T-cell (primary cell): ENCODE results near the gene LYPD6. TPM values are rescaled to one million over a fixed set of nuclear protein-coding genes. Genes with fewer than 3 reads are reported as not detected.

Experiments used
- ATAC-seq, 4 experiments: fragments of 200-7000 bp in 3 of 4; fragments of 150-1000 bp in 1 of 4; cut with Tn5 transposase; replicated peaks in 1 of 4; 1 replicate in 3 of 4; 2 replicates in 1 of 4; pipeline ENCODE4 v1.10.0; 2021; ENCODE audit warnings: moderate library complexity in 3 of 4, mild to moderate bottlenecking in 2 of 4, moderate number of reproducible peaks in 1 of 4
- CTCF ChIA-PET, 2 donors: fragments of 300-600 bp; sonication (Branson Sonifier 250); formaldehyde crosslinking; loops; one replicate each; lab custom pipeline; 2022; ENCODE audit warnings: antibody characterized with exemption in 2 of 2; lab: Charles Lee
- POLR2A ChIA-PET, 2 donors: fragments of 300-600 bp; sonication (Branson Sonifier 250); formaldehyde crosslinking; loops; one replicate each; lab custom pipeline; 2022; ENCODE audit warnings: antibody characterized with exemption in 2 of 2; lab: Charles Lee
- DNase-seq, 35 experiments: peaks; one replicate each; pipeline versions ENCODE4 v3.0.0 to v3.0.0-alpha.2; 2013 to 2023
- H3K27ac ChIP-seq: one replicate; pipeline ENCODE4 v1.5.1; 2013; ENCODE audit warnings: low read length
- H3K27me3 ChIP-seq, 2 experiments: replicated peaks in 1 of 2; 1 replicate in 1 of 2; 2 replicates in 1 of 2; pipeline versions ENCODE4 v1.6.1 to v1.7.0; 2013; ENCODE audit warnings: low read length in 1 of 2, mixed read lengths in 1 of 2; ENCODE audit not compliant: control insufficient read depth in 2 of 2, insufficient read depth in 2 of 2; ENCODE audit errors: extremely low read depth in 1 of 2
- H3K36me3 ChIP-seq, 2 donors: 1 replicate in 1 of 2; 2 replicates in 1 of 2; pipeline versions ENCODE4 v1.6.1 to v1.7.0; 2013; ENCODE audit warnings: low read length in 1 of 2; ENCODE audit not compliant: control insufficient read depth in 2 of 2, insufficient read depth in 1 of 2; ENCODE audit errors: extremely low read depth in 1 of 2
- H3K4me1 ChIP-seq, 2 experiments: 1 replicate in 1 of 2; 2 replicates in 1 of 2; pipeline versions ENCODE4 v1.6.1 to v1.7.0; 2013; ENCODE audit warnings: low read length in 2 of 2, mixed read lengths in 1 of 2; ENCODE audit not compliant: insufficient read depth in 2 of 2, control insufficient read depth in 1 of 2; ENCODE audit errors: extremely low read depth in 1 of 2
- H3K4me3 ChIP-seq, 2 donors: 1 replicate in 1 of 2; 2 replicates in 1 of 2; pipeline versions ENCODE4 v1.5.1 to v1.7.0; 2013; ENCODE audit warnings: mild to moderate bottlenecking in 2 of 2, low read length in 1 of 2, moderate library complexity in 1 of 2; ENCODE audit not compliant: control insufficient read depth in 1 of 2; ENCODE audit errors: extremely low read depth in 1 of 2
- H3K9me3 ChIP-seq: 2 replicates; pipeline ENCODE4 v1.7.0; 2013
- H3K27ac Mint-ChIP-seq, 2 donors: one replicate each; pipeline ENCODE4 v1.8.0; 2020 to 2021; ENCODE audit warnings: mild to moderate bottlenecking in 2 of 2, mixed read lengths in 2 of 2
- H3K27me3 Mint-ChIP-seq, 2 donors: one replicate each; pipeline ENCODE4 v1.8.0; 2021 to 2022; ENCODE audit warnings: mixed read lengths in 2 of 2
- H3K36me3 Mint-ChIP-seq: one replicate; pipeline ENCODE4 v1.8.0; 2021; ENCODE audit warnings: mixed read lengths
- H3K4me1 Mint-ChIP-seq, 3 donors: one replicate each; pipeline ENCODE4 v1.8.0; 2020 to 2022; ENCODE audit warnings: mixed read lengths in 3 of 3, mild to moderate bottlenecking in 1 of 3
- H3K4me3 Mint-ChIP-seq, 3 donors: one replicate each; pipeline ENCODE4 v1.8.0; 2020 to 2022; ENCODE audit warnings: mild to moderate bottlenecking in 3 of 3, mixed read lengths in 3 of 3, moderate library complexity in 3 of 3
- H3K9me3 Mint-ChIP-seq, 3 donors: one replicate each; pipeline ENCODE4 v1.8.0; 2020 to 2022; ENCODE audit warnings: mixed read lengths in 3 of 3
- WGBS: methylation state at CpG from one replicate; pipeline ENCODE4 v1.1.5; 2013; ENCODE audit warnings: missing lambda C conversion rate; ENCODE audit not compliant: insufficient coverage; 5-methylcytosine and 5-hydroxymethylcytosine counted together
- total RNA-seq, 35 experiments: library from RNA in 6 of 35; stranded (reverse) in 6 of 35; fragments of 120-200 nt in 1 of 35; gene quantifications; one replicate each; pipeline versions ENCODE4 v1.2.1 to v1.2.4 and lab custom pipeline; 2013 to 2026

Gene LYPD6
- total RNA-seq, 5 donors from 2014 or later (not counting 1 experiment from before 2014, with no cell fraction given), result not detected

- Mint-ChIP-seq H3K4me3 (no peak overlapping the region), H3K4me1 (no peaks in the 10 kb centered on the region), H3K9me3 (no peaks in the 10 kb centered on the region), H3K27me3 (peaks cover 24 to 25% of the 10 kb centered on the region in 2 donors), H3K36me3 (no peaks in the 10 kb centered on the region), H3K27ac (no peak overlapping the region)
- ChIA-PET POLR2A (no interaction called here), CTCF (no interaction called here)
- DNase-seq (no peak), ATAC-seq (no peak)
- no peak overlapping the region for H3K4me3 ChIP-seq
- H3K27ac ChIP-seq, result no peak overlapping the region
- H3K4me1 ChIP-seq, result no peaks in the 10 kb centered on the region
- peaks cover 0 to 6% of the 10 kb centered on the region in 2 experiments for H3K27me3 ChIP-seq
- no peaks in the 10 kb centered on the region for H3K9me3 ChIP-seq
- no peaks in the 10 kb centered on the region for H3K36me3 ChIP-seq
- no CpG with 5 or more reads among the region's 5 CpGs for WGBS
Observed at GRCh38 chr2:149370061-149370775, 39.8 kb downstream of the LYPD6 start.

GRCh38 chr2:149371476-149371875 is 41.1 kb downstream of the LYPD6 start:
- ATAC-seq (no peak), DNase-seq (no peak)
- POLR2A ChIA-PET, result no interaction called here
- no peak overlapping the region for H3K4me3 Mint-ChIP-seq
- no peaks in the 10 kb centered on the region for H3K9me3 ChIP-seq
- H3K36me3 Mint-ChIP-seq, result no peaks in the 10 kb centered on the region
- 95% methylated on average over 5 of the region's 6 CpGs for WGBS
- no peaks in the 10 kb centered on the region for H3K36me3 ChIP-seq
- H3K4me1 Mint-ChIP-seq, result no peaks in the 10 kb centered on the region
- H3K27ac Mint-ChIP-seq, result no peak overlapping the region
- peaks cover 20 to 21% of the 10 kb centered on the region in 2 donors for H3K27me3 Mint-ChIP-seq
- H3K27ac ChIP-seq, result no peak overlapping the region
- H3K4me1 ChIP-seq, result no peaks in the 10 kb centered on the region
- H3K4me3 ChIP-seq, result no peak overlapping the region
- no peaks in the 10 kb centered on the region for H3K9me3 Mint-ChIP-seq
- CTCF ChIA-PET, result no interaction called here
- H3K27me3 ChIP-seq, result peaks cover 0 to 6% of the 10 kb centered on the region in 2 experiments

GRCh38 chr2:149375801-149376361 is 45.5 kb downstream of the LYPD6 start:
- no peak overlapping the region for H3K4me3 ChIP-seq
- H3K4me1 ChIP-seq, result no peaks in the 10 kb centered on the region
- Mint-ChIP-seq H3K36me3 (no peaks in the 10 kb centered on the region), H3K4me3 (no peak overlapping the region), H3K27ac (no peak overlapping the region), H3K4me1 (no peaks in the 10 kb centered on the region), H3K9me3 (no peaks in the 10 kb centered on the region), H3K27me3 (peaks cover 0 to 5% of the 10 kb centered on the region in 2 donors)
- no peaks in the 10 kb centered on the region for H3K36me3 ChIP-seq
- no peak overlapping the region for H3K27ac ChIP-seq
- 86% methylated on average over 5 of the region's 8 CpGs for WGBS
- peaks cover 0 to 2% of the 10 kb centered on the region in 2 experiments for H3K27me3 ChIP-seq
- DNase-seq (no peak), ATAC-seq (no peak)
- no peaks in the 10 kb centered on the region for H3K9me3 ChIP-seq
- POLR2A ChIA-PET, result no interaction called here
- CTCF ChIA-PET, result no interaction called here

- ChIA-PET POLR2A (no interaction called here), CTCF (no interaction called here)
- H3K27me3 ChIP-seq, result no peaks in the 10 kb centered on the region
Observed at GRCh38 chr2:149380205-149380604, 49.8 kb downstream of the LYPD6 start.

GRCh38 chr2:149383340-149383739 is 53.0 kb downstream of the LYPD6 start:
- H3K4me3 ChIP-seq, result no peak overlapping the region
- no peaks in the 10 kb centered on the region for H3K4me1 Mint-ChIP-seq
- ATAC-seq (no peak), DNase-seq (no peak)
- H3K27ac Mint-ChIP-seq, result no peak overlapping the region
- WGBS, result no CpG with 5 or more reads among the region's 1 CpG
- H3K27me3 ChIP-seq, result no peaks in the 10 kb centered on the region
- no peak overlapping the region for H3K27ac ChIP-seq
- H3K36me3 Mint-ChIP-seq, result no peaks in the 10 kb centered on the region
- CTCF ChIA-PET, result no interaction called here
- H3K36me3 ChIP-seq, result no peaks in the 10 kb centered on the region
- no peaks in the 10 kb centered on the region for H3K9me3 ChIP-seq
- POLR2A ChIA-PET, result no interaction called here
- H3K4me1 ChIP-seq, result no peaks in the 10 kb centered on the region
- no peak overlapping the region for H3K4me3 Mint-ChIP-seq
- H3K27me3 Mint-ChIP-seq, result peaks cover 8% of the 10 kb centered on the region in 2 donors
- H3K9me3 Mint-ChIP-seq, result peaks cover 0 to 4% (median 0%) of the 10 kb centered on the region in 3 donors

More at GRCh38 chr2:149380205-149380604, 49.8 kb downstream of the LYPD6 start:
- H3K4me3 ChIP-seq, result no peak overlapping the region
- H3K9me3 ChIP-seq, result no peaks in the 10 kb centered on the region
- no peaks in the 10 kb centered on the region for H3K4me1 ChIP-seq
- H3K4me1 Mint-ChIP-seq, result no peaks in the 10 kb centered on the region
- ATAC-seq, result no peak
- no peak for DNase-seq
- H3K27me3 Mint-ChIP-seq, result peaks cover 3 to 5% of the 10 kb centered on the region in 2 donors
- H3K27ac ChIP-seq, result no peak overlapping the region
- WGBS, result 94% methylated on average over 2 of the region's 4 CpGs
- peaks cover 0 to 4% (median 0%) of the 10 kb centered on the region in 3 donors for H3K9me3 Mint-ChIP-seq
- no peak overlapping the region for H3K27ac Mint-ChIP-seq
- H3K4me3 Mint-ChIP-seq, result no peak overlapping the region
- H3K36me3 Mint-ChIP-seq, result no peaks in the 10 kb centered on the region
- no peaks in the 10 kb centered on the region for H3K36me3 ChIP-seq

- H3K4me1 Mint-ChIP-seq, result no peaks in the 10 kb centered on the region
- H3K27me3 ChIP-seq, result no peaks in the 10 kb centered on the region
- POLR2A ChIA-PET, result no interaction called here
- no peak overlapping the region for H3K4me3 ChIP-seq
- H3K9me3 Mint-ChIP-seq, result peaks cover 0 to 4% (median 0%) of the 10 kb centered on the region in 3 donors
- no peak overlapping the region for H3K27ac Mint-ChIP-seq
- ATAC-seq (no peak), DNase-seq (no peak)
- peaks cover 3 to 8% of the 10 kb centered on the region in 2 donors for H3K27me3 Mint-ChIP-seq
- no peaks in the 10 kb centered on the region for H3K36me3 Mint-ChIP-seq
- no peaks in the 10 kb centered on the region for H3K9me3 ChIP-seq
- no peak overlapping the region for H3K4me3 Mint-ChIP-seq
- H3K36me3 ChIP-seq, result no peaks in the 10 kb centered on the region
- WGBS, result no CpG with 5 or more reads among the region's 1 CpG
- H3K27ac ChIP-seq, result no peak overlapping the region
- CTCF ChIA-PET, result no interaction called here
- no peaks in the 10 kb centered on the region for H3K4me1 ChIP-seq
Observed at GRCh38 chr2:149385350-149385749, 55.0 kb downstream of the LYPD6 start.
